ENCODE data around the gene HOXB8. TPM values are rescaled to one million over a fixed set of nuclear protein-coding genes. Genes with fewer than 3 reads are reported as not detected.

The HOXB8 gene
- total RNA-seq, 1 experiment from 2014 or later = 45.9 TPM

GRCh38 chr17:48596735-48597527 is 18.2 kb downstream of the HOXB8 start:
- BruUV-seq (replicated peaks) = TSS peak; percentile 24
- ChIA-PET CTCF (interaction anchor here (0.6 kb wide), 1 partner anchor 20 kb away, joined by 3 read pairs; no protein-coding TSS in a partner anchor), POLR2A (interaction anchor here (0.6 to 1.0 kb wide), 4 partner anchors 8 to 56 kb away, joined by 3 to 13 read pairs (median 4); partner anchors contain the start of gene HOXB6)
- intact Hi-C loops (cut with micrococcal nuclease; ENCODE audit: unreplicated experiment) = no loop called here
- no peaks in the 10 kb centered on the region for H3K27me3 ChIP-seq (ENCODE audit: control insufficient read depth, insufficient read depth, low read length)
- TF ChIP-seq, protein P1, sequence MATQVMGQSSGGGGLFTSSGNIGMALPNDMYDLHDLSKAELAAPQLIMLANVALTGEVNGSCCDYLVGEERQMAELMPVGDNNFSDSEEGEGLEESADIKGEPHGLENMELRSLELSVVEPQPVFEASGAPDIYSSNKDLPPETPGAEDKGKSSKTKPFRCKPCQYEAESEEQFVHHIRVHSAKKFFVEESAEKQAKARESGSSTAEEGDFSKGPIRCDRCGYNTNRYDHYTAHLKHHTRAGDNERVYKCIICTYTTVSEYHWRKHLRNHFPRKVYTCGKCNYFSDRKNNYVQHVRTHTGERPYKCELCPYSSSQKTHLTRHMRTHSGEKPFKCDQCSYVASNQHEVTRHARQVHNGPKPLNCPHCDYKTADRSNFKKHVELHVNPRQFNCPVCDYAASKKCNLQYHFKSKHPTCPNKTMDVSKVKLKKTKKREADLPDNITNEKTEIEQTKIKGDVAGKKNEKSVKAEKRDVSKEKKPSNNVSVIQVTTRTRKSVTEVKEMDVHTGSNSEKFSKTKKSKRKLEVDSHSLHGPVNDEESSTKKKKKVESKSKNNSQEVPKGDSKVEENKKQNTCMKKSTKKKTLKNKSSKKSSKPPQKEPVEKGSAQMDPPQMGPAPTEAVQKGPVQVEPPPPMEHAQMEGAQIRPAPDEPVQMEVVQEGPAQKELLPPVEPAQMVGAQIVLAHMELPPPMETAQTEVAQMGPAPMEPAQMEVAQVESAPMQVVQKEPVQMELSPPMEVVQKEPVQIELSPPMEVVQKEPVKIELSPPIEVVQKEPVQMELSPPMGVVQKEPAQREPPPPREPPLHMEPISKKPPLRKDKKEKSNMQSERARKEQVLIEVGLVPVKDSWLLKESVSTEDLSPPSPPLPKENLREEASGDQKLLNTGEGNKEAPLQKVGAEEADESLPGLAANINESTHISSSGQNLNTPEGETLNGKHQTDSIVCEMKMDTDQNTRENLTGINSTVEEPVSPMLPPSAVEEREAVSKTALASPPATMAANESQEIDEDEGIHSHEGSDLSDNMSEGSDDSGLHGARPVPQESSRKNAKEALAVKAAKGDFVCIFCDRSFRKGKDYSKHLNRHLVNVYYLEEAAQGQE (IDR thresholded peaks at IDR 0.05; ENCODE audit: insufficient read depth in 1 of 2, low read depth in 2 of 2, low read length in 1 of 2) = no peak
- no peak for TF ChIP-seq TCF7L2 (IDR thresholded peaks at IDR 0.05; ENCODE audit: low read depth, low read length)
- TF ChIP-seq POLR2AphosphoS5 (IDR thresholded peaks at IDR 0.05; ENCODE audit: low read depth, low read length) = peak; percentile 64
- TF ChIP-seq CTCF (IDR thresholded peaks at IDR 0.05) = peak; percentile 41
- 0 out of 2 replicates have a peak, but pooled peaks have one; percentile 42 for TF ChIP-seq SIN3A (IDR thresholded peaks at IDR 0.05; ENCODE audit: borderline replicate concordance, insufficient read depth, low read depth, low read length)
- H3K36me3 ChIP-seq (ENCODE audit: control insufficient read depth, insufficient read depth, low read length) = no peaks in the 10 kb centered on the region; the same call in 1 of the 2 replicates
- peak overlapping the region; percentile 70 to 99 for H3K4me3 ChIP-seq (ENCODE audit: low read depth in 2 of 2, low read length in 2 of 2)
- H3K9me3 ChIP-seq (ENCODE audit: control insufficient read depth, insufficient read depth, low read depth, low read length) = no peaks in the 10 kb centered on the region
- no peak for DNase-seq (ENCODE audit: low read depth, low spot score)
- in situ Hi-C loops (cut with HindIII; ENCODE audit: low pct_unique_long_range_greater_than_20kb, low sequenced_read_pairs) = no loop called here
- peak overlapping the region; percentile 99 for H3K27ac ChIP-seq (ENCODE audit: low read length)
- peak; percentile 7 for ATAC-seq
- H3K4me1 ChIP-seq (ENCODE audit: control insufficient read depth, insufficient read depth, low read length) = peaks cover 55% of the 10 kb centered on the region

DNA sequence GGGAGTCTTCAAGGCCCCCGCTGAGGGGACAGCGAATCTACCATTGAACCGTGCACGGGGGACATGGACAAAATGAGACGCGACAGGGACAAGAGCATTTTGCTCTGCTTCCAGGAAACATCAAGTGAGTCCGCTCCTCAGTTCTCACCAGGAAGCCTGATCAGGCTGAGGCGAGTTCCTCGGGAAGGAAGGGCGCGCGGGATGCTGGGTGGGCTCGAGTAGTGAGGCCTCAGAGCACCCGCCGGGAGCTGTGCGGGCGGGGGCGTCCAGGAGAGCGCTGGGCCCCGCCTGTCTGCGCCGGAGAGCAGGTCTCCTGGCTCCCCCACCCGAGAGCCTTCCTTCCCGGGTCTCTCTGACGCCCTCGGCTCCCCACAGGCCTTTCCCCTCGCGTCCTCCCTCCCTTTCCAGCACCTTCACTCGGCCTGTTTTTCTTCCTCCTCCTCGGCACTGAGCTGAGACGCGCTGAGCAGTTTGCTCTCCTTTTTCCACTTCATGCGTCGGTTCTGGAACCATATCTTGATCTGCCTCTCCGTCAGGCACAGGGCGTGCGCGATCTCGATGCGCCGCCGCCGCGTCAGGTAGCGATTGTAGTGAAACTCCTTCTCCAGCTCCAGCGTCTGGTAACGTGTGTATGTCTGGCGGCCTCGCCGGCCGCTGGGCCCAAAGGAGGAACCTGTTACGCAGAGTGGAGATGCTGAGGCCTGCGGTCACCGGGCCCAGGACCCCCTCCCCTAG is 18.9 kb downstream of the HOXB8 start:
- Histone ChIP-seq H3K4me3 (ENCODE audit: low read depth in 2 of 2, low read length in 2 of 2) (peak overlapping the region; percentile 70 to 99), H3K27me3 (ENCODE audit: control insufficient read depth, insufficient read depth, low read length) (no peaks in the 10 kb centered on the region), H3K27ac (ENCODE audit: low read length) (peak overlapping the region; percentile 99), H3K9me3 (ENCODE audit: control insufficient read depth, insufficient read depth, low read depth, low read length) (no peaks in the 10 kb centered on the region), H3K36me3 (ENCODE audit: control insufficient read depth, insufficient read depth, low read length) (no peaks in the 10 kb centered on the region; the same call in 1 of the 2 replicates), H3K4me1 (ENCODE audit: control insufficient read depth, insufficient read depth, low read length) (peaks cover 62% of the 10 kb centered on the region)
- in situ Hi-C loops (cut with HindIII; ENCODE audit: low pct_unique_long_range_greater_than_20kb, low sequenced_read_pairs) (no loop called here), intact Hi-C loops (cut with micrococcal nuclease; ENCODE audit: unreplicated experiment) (no loop called here)
- TF ChIP-seq POLR2AphosphoS5 (IDR thresholded peaks at IDR 0.05; ENCODE audit: low read depth, low read length) (peak; percentile 56; the same call in 1 of the 2 replicates), CTCF (IDR thresholded peaks at IDR 0.05) (no peak), SIN3A (IDR thresholded peaks at IDR 0.05; ENCODE audit: borderline replicate concordance, insufficient read depth, low read depth, low read length) (peak; percentile 74; the same call in 1 of the 2 replicates), TCF7L2 (IDR thresholded peaks at IDR 0.05; ENCODE audit: low read depth, low read length) (peak; percentile 51; the same call in 1 of the 2 replicates)
- POLR2A ChIA-PET = interaction anchor here (0.8 kb wide), 2 partner anchors 8 to 18 kb away, joined by 10 to 13 read pairs; partner anchors contain the start of gene HOXB6
- CTCF ChIA-PET = no interaction called here
- DNase-seq (ENCODE audit: low read depth, low spot score) (no peak), ATAC-seq (peak; percentile 2)
- no TSS peak for BruUV-seq (replicated peaks)
